HCT116 (cell line): ENCODE data around the gene DNAJC4. TPM values are rescaled to one million over a fixed set of nuclear protein-coding genes. Genes with fewer than 3 reads are reported as not detected.

Source experiments
- ATAC-seq: fragments of 200-7000 bp; cut with Tn5 transposase; 2 replicates; pipeline ENCODE4 v1.9.1; 2020; ENCODE audit warnings: mild to moderate bottlenecking, moderate library complexity
- BruUV-seq: library from RNA; stranded (reverse); fragments of 400-500 nt; replicated peaks from 2 replicates; lab custom pipeline; 2021; lab: Mats Ljungman, UMichigan
- CTCF ChIA-PET: fragments of 300-600 bp; sonication (Branson Sonifier 250); formaldehyde crosslinking; loops from one replicate; lab custom pipeline; 2021; ENCODE audit warnings: antibody characterized with exemption; lab: Charles Lee
- POLR2A ChIA-PET: fragments of 300-600, 350-600 bp; sonication (Branson Sonifier 250); formaldehyde crosslinking; loops from one replicate; lab custom pipeline; 2021; ENCODE audit warnings: antibody characterized with exemption; lab: Charles Lee
- RAD21 ChIA-PET, 2 experiments: fragments of 300-600 bp; sonication (Branson Sonifier 250); formaldehyde crosslinking; loops; one replicate each; lab custom pipeline; 2023; ENCODE audit warnings: low total read pairs in 2 of 2; ENCODE audit not compliant: uncharacterized antibody in 2 of 2, unreplicated experiment in 2 of 2, low non-redundant PET in 1 of 2; lab: Charles Lee
- DNase-seq: peaks from one replicate; pipeline ENCODE4 v3.0.0-alpha.2; 2010; ENCODE audit warnings: low read depth, low spot score
- H2AFZ ChIP-seq: fragments of 200-600 bp; shearing (Covaris generic), sonication (generic); 2 replicates; pipeline ENCODE4 v1.6.1; 2017; ENCODE audit warnings: low read depth, mixed run types, mixed read lengths, antibody characterized with exemption, low read length; ENCODE audit not compliant: poor library complexity, severe bottlenecking
- H3K27ac ChIP-seq: 2 replicates; pipeline ENCODE4 v1.5.1; 2012; ENCODE audit warnings: low read depth, low read length
- H3K27me3 ChIP-seq: fragments of 200-600 bp; sonication (generic); 2 replicates; pipeline ENCODE4 v1.6.1; 2016; ENCODE audit warnings: mixed run types, low read length, mixed read lengths; ENCODE audit not compliant: insufficient read depth
- H3K36me3 ChIP-seq, 2 experiments: fragments of 200-500 bp in 1 of 2; fragments of 200-600 bp in 1 of 2; sonication (Bioruptor generic) in 1 of 2; sonication (generic) in 1 of 2; 2 replicates each; pipeline versions ENCODE4 v1.5.1 to v1.6.1; 2014 to 2016; ENCODE audit warnings: low read length in 2 of 2, inconsistent platforms in 1 of 2, mixed read lengths in 1 of 2, mixed run types in 1 of 2; ENCODE audit not compliant: insufficient read depth in 2 of 2, control insufficient read depth in 1 of 2
- H3K4me1 ChIP-seq, 2 experiments: fragments of 200-600 bp in 1 of 2; sonication (generic) in 1 of 2; 2 replicates each; pipeline versions ENCODE4 v1.5.1 to v1.6.1; 2012 to 2017; ENCODE audit warnings: low read length in 2 of 2, inconsistent platforms in 1 of 2, mild to moderate bottlenecking in 1 of 2, mixed read lengths in 1 of 2, mixed run types in 1 of 2, moderate library complexity in 1 of 2; ENCODE audit not compliant: insufficient read depth in 2 of 2, control insufficient read depth in 1 of 2
- H3K4me2 ChIP-seq: fragments of 200-600 bp; sonication (generic); 2 replicates; pipeline ENCODE4 v1.6.1; 2017; ENCODE audit warnings: mixed run types, low read length, mixed read lengths
- H3K4me3 ChIP-seq, 2 experiments: fragments of 200-600 bp in 1 of 2; sonication (generic) in 1 of 2; replicated peaks in 1 of 2; 2 replicates each; pipeline ENCODE4 v1.5.1; 2011 to 2016; ENCODE audit warnings: low read length in 2 of 2, control low read depth in 1 of 2, low read depth in 1 of 2, mild to moderate bottlenecking in 1 of 2, mixed read lengths in 1 of 2, mixed run types in 1 of 2
- H3K79me2 ChIP-seq: fragments of 200-600 bp; sonication (generic); 2 replicates; pipeline ENCODE4 v1.6.1; 2017; ENCODE audit warnings: mild to moderate bottlenecking, mixed run types, low read length, moderate library complexity, mixed read lengths; ENCODE audit not compliant: insufficient read depth
- H3K9ac ChIP-seq: fragments of 200-600 bp; sonication (generic); 2 replicates; pipeline ENCODE4 v1.6.1; 2016; ENCODE audit warnings: low read length, mixed read lengths
- H3K9me2 ChIP-seq: fragments of 200-600 bp; sonication (generic), shearing (Covaris generic); 2 replicates; pipeline ENCODE4 v1.6.1; 2017; ENCODE audit warnings: mixed run types, mild to moderate bottlenecking, moderate library complexity; ENCODE audit not compliant: insufficient read depth
- H3K9me3 ChIP-seq, 2 experiments: fragments of 200-500 bp in 1 of 2; fragments of 200-600 bp in 1 of 2; sonication (Bioruptor generic) in 1 of 2; sonication (generic) in 1 of 2; 2 replicates each; pipeline ENCODE4 v1.6.1; 2014 to 2017; ENCODE audit warnings: low read length in 2 of 2, mixed read lengths in 2 of 2, inconsistent platforms in 1 of 2, low read depth in 1 of 2, mild to moderate bottlenecking in 1 of 2, mixed run types in 1 of 2, moderate library complexity in 1 of 2; ENCODE audit not compliant: control insufficient read depth in 1 of 2, insufficient read depth in 1 of 2
- H4K20me1 ChIP-seq: fragments of 200-600 bp; sonication (generic), shearing (Covaris generic); 2 replicates; pipeline ENCODE4 v1.6.1; 2017; ENCODE audit warnings: mixed run types, mild to moderate bottlenecking, moderate library complexity; ENCODE audit not compliant: insufficient read depth
- ATF3 ChIP-seq: IDR thresholded peaks from 2 replicates; pipeline ENCODE4 v1.6.1; 2012
- CBX3 ChIP-seq: IDR thresholded peaks from 2 replicates; pipeline ENCODE4 v1.6.1; 2012; ENCODE audit warnings: low read depth
- CEBPB ChIP-seq: IDR thresholded peaks from 2 replicates; pipeline ENCODE4 v1.6.1; 2012; ENCODE audit warnings: low read depth
- CTCF ChIP-seq, 3 experiments: fragments of 200-600 bp in 1 of 3; sonication (generic) in 1 of 3; IDR thresholded peaks in 2 of 3; conservative IDR thresholded peaks in 1 of 3; 2 replicates each; pipeline ENCODE4 v1.5.1; 2012 to 2017; ENCODE audit warnings: low read depth in 2 of 3, low read length in 2 of 3, antibody characterized with exemption in 1 of 3, borderline replicate concordance in 1 of 3, control low read depth in 1 of 3, mild to moderate bottlenecking in 1 of 3, mixed read lengths in 1 of 3, mixed run types in 1 of 3, moderate library complexity in 1 of 3; ENCODE audit not compliant: insufficient read depth in 1 of 3
- EGR1 ChIP-seq: IDR thresholded peaks from 2 replicates; pipeline ENCODE4 v1.6.1; 2012; ENCODE audit warnings: low read depth
- EZH2 ChIP-seq: fragments of 200-600 bp; sonication (generic); IDR thresholded peaks from 2 replicates; pipeline ENCODE4 v1.6.1; 2017; ENCODE audit warnings: antibody characterized with exemption, mixed run types
- FOSL1 ChIP-seq: IDR thresholded peaks from 2 replicates; pipeline ENCODE4 v1.6.1; 2012; ENCODE audit warnings: low read depth
- JUND ChIP-seq: IDR thresholded peaks from 2 replicates; pipeline ENCODE4 v1.6.1; 2012
- POLR2A ChIP-seq: IDR thresholded peaks from 2 replicates; pipeline ENCODE4 v1.7.0; 2011; ENCODE audit warnings: borderline replicate concordance; ENCODE audit not compliant: insufficient read depth, insufficient read length; ENCODE audit errors: extremely low read depth
- POLR2AphosphoS5 ChIP-seq: IDR thresholded peaks from 2 replicates; pipeline ENCODE4 v1.6.1; 2011; ENCODE audit warnings: mild to moderate bottlenecking, low read depth, low read length, moderate library complexity
- RAD21 ChIP-seq: IDR thresholded peaks from 2 replicates; pipeline ENCODE4 v1.6.1; 2012; ENCODE audit warnings: low read depth, mild to moderate bottlenecking
- REST ChIP-seq: IDR thresholded peaks from 2 replicates; pipeline ENCODE4 v1.6.1; 2012; ENCODE audit warnings: low read depth
- SIN3A ChIP-seq: IDR thresholded peaks from 2 replicates; pipeline ENCODE4 v1.6.1; 2012; ENCODE audit warnings: low read depth
- SP1 ChIP-seq: IDR thresholded peaks from 2 replicates; pipeline ENCODE4 v1.6.1; 2012; ENCODE audit warnings: low read depth
- ZBTB33 ChIP-seq: IDR thresholded peaks from 2 replicates; pipeline ENCODE4 v1.6.1; 2011; ENCODE audit warnings: mild to moderate bottlenecking, low read length, moderate library complexity; ENCODE audit not compliant: insufficient replicate concordance; ENCODE audit errors: extremely low read depth
- ZFX ChIP-seq: fragments of 450-650 bp; IDR thresholded peaks from 2 replicates; pipeline ENCODE4 v1.6.1; 2017
- ZNF274 ChIP-seq: fragments of 200-500 bp; sonication (Bioruptor generic); IDR thresholded peaks from 2 replicates; pipeline ENCODE4 v1.6.1; 2014; ENCODE audit warnings: mild to moderate bottlenecking, low read depth, low read length, inconsistent platforms
- intact Hi-C: fragments of 100-400 bp; cut with micrococcal nuclease; formaldehyde crosslinking; loops from 2 replicates; pipeline ENCODE4 v1.10.0; 2022
- total RNA-seq: library from RNA; stranded (reverse); gene quantifications from one replicate; pipeline ENCODE4 v1.2.1, GENCODE V29; 2021; ENCODE audit not compliant: unreplicated experiment

DNAJC4 gene
- total RNA-seq, 1 experiment from 2014 or later: 25.8 TPM

- ChIA-PET POLR2A (no interaction called here), RAD21 (no interaction called here), CTCF (no interaction called here)
- Histone ChIP-seq H3K36me3 (peaks cover 0 to 6% of the 10 kb centered on the region in 2 experiments; a peak in 1 of 4 replicates), H3K9me2 (no peaks in the 10 kb centered on the region), H3K9me3 (no peaks in the 10 kb centered on the region), H4K20me1 (no peaks in the 10 kb centered on the region), H3K27me3 (no peaks in the 10 kb centered on the region), H2AFZ (no peak overlapping the region), H3K9ac (no peak overlapping the region), H3K4me2 (no peak overlapping the region), H3K27ac (no peak overlapping the region), H3K4me3 (no peak overlapping the region), H3K79me2 (no peaks in the 10 kb centered on the region), H3K4me1 (no peaks in the 10 kb centered on the region)
- ATAC-seq: no peak
- BruUV-seq: no TSS peak
- no peak for DNase-seq
- no peak for TF ChIP-seq ZFX
- no peak for TF ChIP-seq SP1
- TF ChIP-seq ZBTB33: no peak
- no peak for TF ChIP-seq RAD21
- TF ChIP-seq EGR1: no peak
- TF ChIP-seq CTCF (IDR thresholded peaks at IDR 0.05 in 2 of 3, conservative IDR thresholded peaks at IDR 0.05 in 1 of 3; ENCODE audit: borderline replicate concordance in 1 of 3, insufficient read depth in 1 of 3, low read depth in 2 of 3, low read length in 2 of 3): no peak
- TF ChIP-seq REST: no peak
- no peak for TF ChIP-seq SIN3A
- no peak for TF ChIP-seq CBX3
- TF ChIP-seq ZNF274: no peak
- no peak for TF ChIP-seq CEBPB
- no peak for TF ChIP-seq ATF3
- no peak for TF ChIP-seq EZH2
- no peak for TF ChIP-seq JUND
- no peak for TF ChIP-seq POLR2AphosphoS5
- TF ChIP-seq POLR2A: no peak
- no peak for TF ChIP-seq FOSL1
- intact Hi-C loops: no loop called here
Measured at GRCh38 chr11:64218628-64219353, 11.6 kb upstream of the DNAJC4 start.
